Pancreas (tissue), 10 donors: ENCODE data around the gene ERCC6L. TPM values are rescaled to one million over a fixed set of nuclear protein-coding genes. Genes with fewer than 3 reads are reported as not detected.

ENCODE experiments used
- ATAC-seq, 4 donors: fragments of 200-7000 bp; cut with Tn5 transposase; one replicate each; pipeline versions ENCODE4 v1.8.0 to v1.9.1; 2020; ENCODE audit warnings: mild to moderate bottlenecking in 4 of 4, moderate library complexity in 4 of 4
- DNase-seq, 6 donors: peaks; one replicate each; pipeline ENCODE4 v3.0.0-alpha.2; 2020
- FAIRE-seq: peaks from 2 replicates; lab custom pipeline; 2012; peaks lifted over from hg19 to GRCh38; lab: Jason Lieb, UNC
- H3K27ac ChIP-seq, 4 donors: fragments of 200-600 bp; sonication (generic); 1 replicate in 3 of 4; 2 replicates in 1 of 4; pipeline versions ENCODE4 v1.5.0 to v1.8.0; 2020
- H3K27me3 ChIP-seq, 4 donors: fragments of 200-600 bp; one replicate each; pipeline ENCODE4 v1.8.0; 2021
- H3K36me3 ChIP-seq, 3 donors: fragments of 200-600 bp; sonication (generic) in 1 of 3; one replicate each; pipeline versions ENCODE4 v1.5.0 to v1.8.0; 2020 to 2021
- H3K4me1 ChIP-seq, 3 donors: fragments of 200-600 bp; one replicate each; pipeline ENCODE4 v1.8.0; 2021
- H3K4me3 ChIP-seq, 4 donors: fragments of 200-600 bp; sonication (generic) in 2 of 4; one replicate each; pipeline versions ENCODE4 v1.5.0 to v1.8.0; 2020 to 2021
- H3K9me3 ChIP-seq, 4 donors: fragments of 200-600 bp; one replicate each; pipeline ENCODE4 v1.8.0; 2021
- CTCF ChIP-seq, 4 donors: fragments of 200-600 bp; sonication (generic) in 3 of 4; IDR thresholded peaks; one replicate each; pipeline versions ENCODE4 v1.5.0 to v1.8.0; 2021; ENCODE audit warnings: antibody characterized with exemption in 4 of 4
- WGBS, 2 donors: extraction: QIAGEN DNeasy Blood & Tissue Kit; methylation state at CpG; one replicate each; pipeline ENCODE4 v1.1.7; 2013; 5-methylcytosine and 5-hydroxymethylcytosine counted together
- intact Hi-C, 3 donors: fragments of 100-400 bp; cut with DNase I; formaldehyde crosslinking; loops; one replicate each; pipeline versions ENCODE4 v1.11.1 to v1.14.2; 2022
- polyA plus RNA-seq, 2 donors: library from polyadenylated mRNA; stranded (reverse); fragments of 200-250 nt; gene quantifications; one replicate each; pipeline ENCODE4 v1.2.3, GENCODE V29; 2013
- total RNA-seq, 6 donors: library from RNA; stranded (reverse); fragmentation: NEBNext Ultra II Directional in 4 of 6; extraction: Animal tissue kit (Norgen Biotek cat#: 25700) in 4 of 6; gene quantifications; one replicate each; pipeline versions ENCODE4 v1.2.1 to v1.2.4, GENCODE V29; 2021 to 2023
- donor health status: healthy with polysubstance abuse.
- donor health status: DM: no; HTN: no; CAD: no; lungs with moderate emphysema.
- donor health status: DM: no; HTN: no; CAD: no.
- donor health status: control.
- donor health status: control.
- donor health status: Bipolar disorder and iron deficiency.
- donor health status: DM: yes; HTN: yes; CAD: no.
- donor health status: DM: no; HTN: no; CAD: no.
- donor health status: DM: no; HTN: no; CAD: no.
- donor health status: DM: yes; HTN: yes; CAD: no.

The ERCC6L gene
- total and polyA plus RNA-seq, 8 donors: 0.04 to 0.13 (median 0.09) TPM; not detected in 3

GRCh38 chrX:72262077-72262476 lies 23.2 kb upstream of the ERCC6L start:
- DNase-seq (no peak), FAIRE-seq (no peak), ATAC-seq (peak in 1 of 4 donors; percentile 28)
- H3K36me3 ChIP-seq: no peaks in the 10 kb centered on the region
- no peak overlapping the region for H3K27ac ChIP-seq
- H3K4me3 ChIP-seq: no peak overlapping the region
- no peaks in the 10 kb centered on the region for H3K4me1 ChIP-seq
- TF ChIP-seq CTCF (IDR thresholded peaks at IDR 0.05): no peak
- intact Hi-C loops: no loop called here
- H3K9me3 ChIP-seq: no peaks in the 10 kb centered on the region
- WGBS, 2 donors: 24 to 31% methylated on average over 7 of the region's 7 CpGs
- no peaks in the 10 kb centered on the region for H3K27me3 ChIP-seq

GRCh38 chrX:72260448-72260847 lies 21.6 kb upstream of the ERCC6L start:
- TF ChIP-seq CTCF (IDR thresholded peaks at IDR 0.05): no peak
- ATAC-seq: no peak
- 92 to 95% methylated on average over 4 of the region's 4 CpGs for WGBS, 2 donors

GRCh38 chrX:72258174-72258573 lies 19.3 kb upstream of the ERCC6L start:
- no peak for FAIRE-seq
- Histone ChIP-seq H3K27me3 (no peaks in the 10 kb centered on the region), H3K4me1 (no peaks in the 10 kb centered on the region), H3K9me3 (no peaks in the 10 kb centered on the region), H3K27ac (no peak overlapping the region), H3K36me3 (no peaks in the 10 kb centered on the region), H3K4me3 (no peak overlapping the region)
- intact Hi-C loops: no loop called here
- ATAC-seq: no peak
- TF ChIP-seq CTCF (IDR thresholded peaks at IDR 0.05): no peak
- WGBS, 2 donors: 58 to 67% methylated on average over 7 of the region's 7 CpGs
- no peak for DNase-seq

More at GRCh38 chrX:72260448-72260847, 21.6 kb upstream of the ERCC6L start:
- Histone ChIP-seq H3K9me3 (no peaks in the 10 kb centered on the region), H3K27ac (no peak overlapping the region), H3K4me1 (no peaks in the 10 kb centered on the region), H3K27me3 (no peaks in the 10 kb centered on the region), H3K36me3 (no peaks in the 10 kb centered on the region), H3K4me3 (no peak overlapping the region)
- no peak for FAIRE-seq
- intact Hi-C loops: no loop called here
- DNase-seq: no peak

GRCh38 chrX:72255864-72256263 lies 17.0 kb upstream of the ERCC6L start:
- H3K4me3 ChIP-seq: peak overlapping the region in 1 of 4 donors; percentile 8

More at GRCh38 chrX:72255864-72256263, 17.0 kb upstream of the ERCC6L start:
- WGBS, 2 donors: 73 to 79% methylated on average over 7 of the region's 7 CpGs
- DNase-seq: no peak
- Histone ChIP-seq H3K27me3 (no peaks in the 10 kb centered on the region), H3K36me3 (no peaks in the 10 kb centered on the region), H3K27ac (no peak overlapping the region), H3K9me3 (no peaks in the 10 kb centered on the region), H3K4me1 (no peaks in the 10 kb centered on the region)
- FAIRE-seq: no peak
- TF ChIP-seq CTCF (IDR thresholded peaks at IDR 0.05): no peak
- intact Hi-C loops: no loop called here
- no peak for ATAC-seq
